DMS79 (cell line): ENCODE data around the gene CRYM.

ENCODE experiments used
- DNase-seq: peaks from one replicate; lab custom pipeline; 2025; lab: John Stamatoyannopoulos, UW

CRYM gene

GRCh38 chr16:21244518-21245215 lies 33.4 kb downstream of the CRYM start:
- DNase-seq, result no peak

- DNase-seq, result no peak
Observed at GRCh38 chr16:21242756-21243155, 35.3 kb downstream of the CRYM start.

- no peak for DNase-seq
Observed at GRCh38 chr16:21239646-21240045, 38.4 kb downstream of the CRYM start.

GRCh38 chr16:21236831-21237230 lies 41.3 kb downstream of the CRYM start:
- no peak for DNase-seq

GRCh38 chr16:21235199-21235585 lies 42.9 kb downstream of the CRYM start:
- DNase-seq, result no peak

- no peak for DNase-seq
Observed at GRCh38 chr16:21233521-21234150, 44.5 kb downstream of the CRYM start, which contains the start of gene ANKS4B. Gene ANKS4B, plus strand, starts transcription at chr16:21233699. Its CDS starts 39 bp downstream, at chr16:21233738.

- DNase-seq, result no peak
Observed at GRCh38 chr16:21233045-21233520, 45.0 kb downstream of the CRYM start.

GRCh38 chr16:21228361-21228872 lies 49.7 kb downstream of the CRYM start:
- DNase-seq, result no peak

- DNase-seq, result no peak
Observed at GRCh38 chr16:21227866-21228265, 50.2 kb downstream of the CRYM start.

- DNase-seq, result no peak
Observed at GRCh38 chr16:21226749-21227148, 51.3 kb downstream of the CRYM start.

GRCh38 chr16:21224800-21225199 lies 53.3 kb downstream of the CRYM start:
- DNase-seq, result no peak

GRCh38 chr16:21223787-21224186 lies 54.3 kb downstream of the CRYM start:
- DNase-seq, result no peak

GRCh38 chr16:21222495-21223337 lies 55.4 kb downstream of the CRYM start:
- DNase-seq, result no peak

- DNase-seq, result no peak
Observed at GRCh38 chr16:21219551-21219950, 58.5 kb downstream of the CRYM start.

GRCh38 chr16:21218153-21218552 lies 59.9 kb downstream of the CRYM start:
- no peak for DNase-seq

GRCh38 chr16:21217121-21217520 lies 61.0 kb downstream of the CRYM start:
- DNase-seq, result no peak

GRCh38 chr16:21214086-21214485 lies 64.0 kb downstream of the CRYM start:
- no peak for DNase-seq

GRCh38 chr16:21211486-21211885 lies 66.6 kb downstream of the CRYM start, which contains the start of gene ZP2:
Gene ZP2, minus strand, starts transcription at chr16:21211574. Its CDS starts 27 bp downstream, at chr16:21211547.
- no peak for DNase-seq
